Panc1 (cell line): ENCODE measurements around the gene CKAP2L. TPM values are rescaled to one million over a fixed set of nuclear protein-coding genes. Genes with fewer than 3 reads are reported as not detected.

Experiments
- ATAC-seq: fragments of 200-7000 bp; cut with Tn5 transposase; 2 replicates; pipeline ENCODE4 v1.9.1; 2020; ENCODE audit warnings: mild to moderate bottlenecking, moderate library complexity
- BruUV-seq: library from RNA; stranded (reverse); fragments of 400-500 nt; replicated peaks from 2 replicates; lab custom pipeline; 2021; lab: Mats Ljungman, UMichigan
- CTCF ChIA-PET: fragments of 300-600 bp; sonication (Branson Sonifier 250); formaldehyde crosslinking; loops from one replicate; lab custom pipeline; 2022; ENCODE audit warnings: antibody characterized with exemption; lab: Charles Lee
- POLR2A ChIA-PET: fragments of 300-600 bp; sonication (Branson Sonifier 250); formaldehyde crosslinking; loops from one replicate; lab custom pipeline; 2022; ENCODE audit warnings: antibody characterized with exemption; lab: Charles Lee
- DNase-seq: peaks from one replicate; pipeline ENCODE4 v3.0.0-alpha.2; 2010; ENCODE audit warnings: low read depth, low spot score
- H3K27ac ChIP-seq: 2 replicates; pipeline ENCODE4 v1.5.1; 2011; ENCODE audit warnings: mild to moderate bottlenecking, low read length, inconsistent platforms
- H3K27me3 ChIP-seq: fragments of 200-500 bp; sonication (Bioruptor generic); 2 replicates; pipeline ENCODE4 v1.6.0; 2014; ENCODE audit warnings: low read length, inconsistent platforms; ENCODE audit not compliant: control insufficient read depth, insufficient read depth
- H3K36me3 ChIP-seq: fragments of 200-500 bp; sonication (Bioruptor generic); 2 replicates; pipeline ENCODE4 v1.5.1; 2014; ENCODE audit warnings: inconsistent platforms, mild to moderate bottlenecking, low read length, moderate library complexity; ENCODE audit not compliant: control insufficient read depth, insufficient read depth
- H3K4me1 ChIP-seq: 2 replicates; pipeline ENCODE4 v1.5.1; 2011; ENCODE audit warnings: inconsistent platforms, mild to moderate bottlenecking, low read length, moderate library complexity; ENCODE audit not compliant: control insufficient read depth, insufficient read depth
- H3K4me3 ChIP-seq, 2 experiments: 2 replicates each; pipeline ENCODE4 v1.5.1; 2011 to 2012; ENCODE audit warnings: low read depth in 2 of 2, low read length in 2 of 2, mild to moderate bottlenecking in 2 of 2, inconsistent platforms in 1 of 2, moderate library complexity in 1 of 2
- H3K9me3 ChIP-seq: fragments of 200-500 bp; sonication (Bioruptor generic); 2 replicates; pipeline ENCODE4 v1.5.1; 2014; ENCODE audit warnings: low read depth, mild to moderate bottlenecking, inconsistent platforms, low read length, moderate library complexity; ENCODE audit not compliant: control insufficient read depth, insufficient read depth
- CTCF ChIP-seq: fragments of 450-650 bp; IDR thresholded peaks from 2 replicates; pipeline ENCODE4 v1.5.1; 2017; ENCODE audit warnings: mild to moderate bottlenecking
- POLR2AphosphoS5 ChIP-seq: IDR thresholded peaks from 2 replicates; pipeline ENCODE4 v1.6.1; 2012; ENCODE audit warnings: mild to moderate bottlenecking, low read depth, low read length, moderate library complexity
- REST ChIP-seq, 2 experiments: IDR thresholded peaks; 2 replicates each; pipeline ENCODE4 v1.6.1; 2011 to 2012; ENCODE audit warnings: low read depth in 2 of 2, control low read depth in 1 of 2, low read length in 1 of 2, mild to moderate bottlenecking in 1 of 2, moderate library complexity in 1 of 2; ENCODE audit not compliant: insufficient read depth in 1 of 2
- SIN3A ChIP-seq: IDR thresholded peaks from 2 replicates; pipeline ENCODE4 v1.6.1; 2012; ENCODE audit warnings: low read depth, mild to moderate bottlenecking, low read length, moderate library complexity, borderline replicate concordance; ENCODE audit not compliant: insufficient read depth
- TCF7L2 ChIP-seq: IDR thresholded peaks from 2 replicates; pipeline ENCODE4 v1.6.1; 2011; ENCODE audit warnings: mild to moderate bottlenecking, low read depth, low read length, inconsistent platforms
- in situ Hi-C: cut with HindIII; loops from 2 replicates; pipeline ENCODE4 v1.10.0; 2016; ENCODE audit warnings: low sequenced_read_pairs, low pct_unique_long_range_greater_than_20kb
- intact Hi-C: fragments of 100-400 bp; cut with micrococcal nuclease; formaldehyde crosslinking; loops from one replicate; pipeline ENCODE4 v1.10.0; 2022; ENCODE audit not compliant: unreplicated experiment
- total RNA-seq: library from RNA; stranded (reverse); gene quantifications from one replicate; pipeline ENCODE4 v1.2.1, GENCODE V29; 2021; ENCODE audit not compliant: unreplicated experiment

CKAP2L gene
- total RNA-seq, 1 experiment from 2014 or later: 27.0 TPM

- H3K9me3 ChIP-seq: no peaks in the 10 kb centered on the region
- peaks cover 4% of the 10 kb centered on the region; the same call in 1 of the 2 replicates for H3K4me1 ChIP-seq
- no peaks in the 10 kb centered on the region for H3K36me3 ChIP-seq
- intact Hi-C loops: no loop called here
- TF ChIP-seq CTCF (no peak), REST (IDR thresholded peaks at IDR 0.05; ENCODE audit: insufficient read depth in 1 of 2, low read depth in 2 of 2, low read length in 1 of 2) (no peak), POLR2AphosphoS5 (no peak), SIN3A (no peak), TCF7L2 (no peak)
- DNase-seq (no peak), ATAC-seq (no peak)
- CTCF ChIA-PET: interaction anchor here (0.5 to 5.2 kb wide), 4 partner anchors 9 to 146 kb away, joined by 3 to 38 read pairs (median 4); no protein-coding TSS in a partner anchor
- H3K27me3 ChIP-seq: no peaks in the 10 kb centered on the region
- no peak overlapping the region for H3K4me3 ChIP-seq
- no TSS peak for BruUV-seq
- no peak overlapping the region for H3K27ac ChIP-seq
- in situ Hi-C loops: no loop called here
- POLR2A ChIA-PET: interaction anchor here (0.5 kb wide), 1 partner anchor 209 kb away, joined by 8 read pairs; no protein-coding TSS in a partner anchor
Measured at GRCh38 chr2:112728378-112729175, 35.8 kb downstream of the CKAP2L start.

GRCh38 chr2:112728029-112728362, 36.4 kb downstream of the CKAP2L start:
- H3K27ac ChIP-seq: no peak overlapping the region
- H3K36me3 ChIP-seq: no peaks in the 10 kb centered on the region
- TF ChIP-seq POLR2AphosphoS5 (no peak), REST (IDR thresholded peaks at IDR 0.05; ENCODE audit: insufficient read depth in 1 of 2, low read depth in 2 of 2, low read length in 1 of 2) (no peak), TCF7L2 (no peak), CTCF (no peak), SIN3A (no peak)
- intact Hi-C loops: no loop called here
- H3K27me3 ChIP-seq: no peaks in the 10 kb centered on the region
- no peak for ATAC-seq
- no TSS peak for BruUV-seq
- ChIA-PET POLR2A (interaction anchor here (0.5 kb wide), 1 partner anchor 210 kb away, joined by 8 read pairs; no protein-coding TSS in a partner anchor), CTCF (interaction anchor here (0.5 to 5.2 kb wide), 5 partner anchors 9 to 372 kb away, joined by 3 to 38 read pairs (median 4); no protein-coding TSS in a partner anchor)
- peaks cover 4% of the 10 kb centered on the region; the same call in 1 of the 2 replicates for H3K4me1 ChIP-seq
- H3K4me3 ChIP-seq: no peak overlapping the region
- DNase-seq: no peak
- in situ Hi-C loops: no loop called here
- H3K9me3 ChIP-seq: no peaks in the 10 kb centered on the region
